Stimulated activated naive CD4-positive, alpha-beta T cell (primary cell): ENCODE measurements around the gene INSL3.

Experiments used
- DNase-seq, 6 experiments: peaks; one replicate each; lab custom pipeline; 2025; lab: John Stamatoyannopoulos, UW

The INSL3 gene

DNA sequence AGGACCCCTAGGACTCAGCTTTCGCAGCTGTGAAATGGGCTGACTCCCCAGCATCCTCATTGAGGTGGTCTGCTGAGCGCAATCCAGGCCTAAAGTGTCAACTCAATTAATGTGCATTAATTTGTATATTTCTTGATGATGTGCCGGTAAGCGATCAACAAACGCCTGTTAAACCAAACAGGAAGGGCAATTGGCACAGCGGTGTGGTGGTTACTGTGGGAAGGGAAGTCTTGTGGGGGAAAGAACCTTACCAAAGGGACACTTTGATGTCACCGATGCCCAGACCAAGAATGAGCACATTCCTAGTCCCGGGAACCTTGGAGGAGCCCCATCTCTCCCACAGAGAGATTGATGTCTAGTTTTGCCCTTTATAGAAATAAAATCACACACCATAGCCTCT lies 24.8 kb upstream of the INSL3 start:
- peak in 5 of 6 experiments; percentile 21 to 55 (median 27) for DNase-seq

DNA sequence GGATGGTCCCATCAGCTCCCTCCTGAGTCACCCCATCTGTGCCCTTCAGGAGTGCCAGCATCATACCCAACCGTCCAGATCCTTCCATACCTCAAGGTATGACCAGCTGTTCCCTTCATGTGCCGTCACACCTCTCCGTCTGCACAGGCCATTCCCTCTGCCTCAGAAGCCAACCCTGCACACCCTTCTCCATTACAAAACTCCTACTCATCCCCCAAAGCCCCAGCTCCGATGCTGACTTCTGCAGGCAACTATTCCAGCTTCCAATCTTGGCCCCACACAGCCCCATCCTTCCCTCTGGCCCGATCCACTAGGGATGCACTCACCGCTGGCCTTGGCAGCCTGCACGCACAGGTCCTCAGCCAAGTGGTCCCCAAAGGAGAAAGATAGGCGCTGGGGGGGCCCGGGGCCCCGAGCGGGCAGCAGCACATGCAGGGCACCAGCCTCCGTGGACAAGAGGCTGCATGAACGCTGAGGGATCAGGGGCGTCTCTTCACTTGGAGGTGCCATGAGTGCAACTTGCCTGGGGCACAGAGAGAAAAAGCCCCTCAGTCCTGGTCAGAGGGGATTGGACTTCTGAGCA lies 22.7 kb upstream of the INSL3 start:
- DNase-seq = no peak

DNA sequence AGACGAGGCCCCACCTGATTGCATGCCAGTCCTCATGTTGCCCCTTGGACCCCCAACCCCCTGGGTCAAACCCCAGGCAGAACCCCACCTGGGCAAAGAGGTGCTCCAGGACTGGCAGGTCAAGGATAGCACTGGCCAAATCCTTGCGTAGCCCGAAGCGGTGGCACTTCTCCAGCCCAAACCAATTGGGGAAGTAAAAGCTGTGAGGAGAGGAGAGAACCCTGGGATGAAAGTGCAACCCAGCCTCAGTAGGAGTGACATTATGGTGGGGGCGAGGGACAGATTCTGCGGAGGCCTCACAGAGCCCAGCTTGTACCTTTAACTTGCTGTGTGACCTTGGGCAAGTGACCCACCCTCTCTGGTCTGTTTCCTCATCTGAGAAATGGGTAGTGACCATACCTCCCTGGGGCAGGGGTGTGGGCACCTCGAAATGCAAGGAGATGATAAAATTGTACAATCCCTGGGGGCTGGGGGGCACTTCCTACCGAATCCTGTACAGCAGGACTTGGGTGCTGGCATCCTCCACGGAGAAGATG lies 22.0 kb upstream of the INSL3 start:
- no peak for DNase-seq

DNA sequence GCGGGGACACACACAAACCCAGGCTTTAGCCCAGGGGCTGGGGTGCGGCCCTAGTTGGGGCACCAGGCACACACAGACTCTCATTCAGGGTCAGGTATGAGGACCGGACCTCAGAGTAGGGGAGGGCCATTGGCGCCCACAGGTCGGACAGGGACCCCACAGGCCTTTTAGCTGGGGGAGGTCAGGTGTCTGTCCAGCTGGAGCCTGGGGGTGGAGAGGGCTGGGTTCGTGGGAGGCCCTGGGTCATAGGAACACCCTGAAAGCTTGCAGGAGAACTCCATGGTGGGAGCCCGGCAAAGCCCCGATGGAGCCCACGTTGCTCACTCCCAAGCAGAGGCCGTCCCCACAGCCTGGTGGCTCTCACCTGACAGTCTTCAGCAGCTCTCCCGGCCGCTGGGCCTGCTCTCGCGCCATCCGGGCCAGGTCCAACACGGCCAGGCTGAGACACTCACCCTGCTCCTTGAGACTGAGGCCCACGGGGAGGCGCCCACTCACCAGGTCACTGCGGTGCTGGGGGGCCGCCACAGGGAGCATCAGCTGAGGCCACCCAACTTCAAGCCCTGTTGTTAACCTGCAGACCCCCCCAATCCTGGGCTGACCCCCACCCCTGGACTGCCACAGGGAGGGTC lies 21.5 kb upstream of the INSL3 start:
- no peak for DNase-seq

DNA sequence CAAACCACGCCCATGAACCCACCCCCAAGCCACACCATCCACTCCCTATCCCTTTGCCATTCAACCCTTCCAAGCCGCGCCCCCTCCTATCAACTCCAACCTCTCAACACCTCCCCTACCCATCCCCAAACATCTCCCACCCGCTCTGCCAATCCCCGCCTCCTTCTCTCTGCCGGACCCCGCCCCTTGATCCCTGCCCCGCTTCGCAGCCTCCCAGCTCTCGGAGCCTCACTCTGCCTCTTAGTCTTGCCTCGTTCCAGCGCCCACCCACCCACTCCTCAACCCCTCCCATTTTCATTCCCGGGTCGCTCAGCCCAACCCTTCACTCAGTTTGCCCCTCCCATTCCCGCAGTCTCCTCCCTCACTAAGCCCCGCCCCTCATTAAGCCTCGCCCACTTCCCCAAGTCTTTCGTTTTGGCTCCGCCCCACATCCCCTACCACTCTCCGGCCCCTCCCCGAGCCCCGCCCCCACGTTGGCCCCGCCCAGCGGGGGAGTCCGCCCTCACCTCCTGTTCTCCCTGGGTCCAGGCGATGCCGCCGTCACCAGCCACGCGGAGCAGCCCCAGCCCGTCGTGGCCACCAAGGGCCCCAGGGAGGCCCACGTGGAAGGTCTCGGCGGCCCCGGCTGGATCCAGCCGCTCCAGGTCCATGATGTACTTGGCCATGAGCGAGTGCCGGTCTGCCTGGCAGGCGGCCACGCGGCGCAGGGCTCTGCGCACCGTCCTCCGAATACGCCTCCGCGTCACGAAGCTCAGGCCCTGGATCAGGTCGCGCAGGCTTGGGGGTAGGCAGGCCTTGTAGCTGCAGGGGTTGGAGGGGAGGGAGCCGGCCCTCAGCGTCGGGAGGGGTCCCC lies 20.7 kb upstream of the INSL3 start:
- peak; percentile 18 to 61 (median 48) for DNase-seq

DNA sequence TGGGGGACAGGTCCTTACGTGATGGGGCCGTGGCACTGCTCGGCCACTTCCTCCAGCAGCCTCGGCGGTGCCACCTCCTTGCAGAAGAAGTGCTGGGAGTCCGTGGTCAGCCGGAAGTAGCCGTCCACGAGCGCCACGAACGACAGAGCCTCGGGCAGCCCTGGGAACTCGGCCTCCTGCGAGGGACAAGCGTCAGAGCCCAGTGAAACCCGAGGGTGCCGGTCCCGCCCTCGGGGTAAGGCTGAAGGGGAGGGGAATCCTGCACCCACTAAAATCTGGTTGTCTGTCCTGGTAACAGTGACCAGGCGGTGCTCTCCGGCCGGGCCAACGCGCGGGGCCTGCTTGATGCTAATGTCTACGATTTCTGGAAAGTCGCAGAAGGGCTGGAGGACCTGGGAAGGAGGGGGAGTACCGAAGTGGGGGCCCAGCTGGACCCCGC lies 20.1 kb upstream of the INSL3 start:
- DNase-seq = no peak

DNA sequence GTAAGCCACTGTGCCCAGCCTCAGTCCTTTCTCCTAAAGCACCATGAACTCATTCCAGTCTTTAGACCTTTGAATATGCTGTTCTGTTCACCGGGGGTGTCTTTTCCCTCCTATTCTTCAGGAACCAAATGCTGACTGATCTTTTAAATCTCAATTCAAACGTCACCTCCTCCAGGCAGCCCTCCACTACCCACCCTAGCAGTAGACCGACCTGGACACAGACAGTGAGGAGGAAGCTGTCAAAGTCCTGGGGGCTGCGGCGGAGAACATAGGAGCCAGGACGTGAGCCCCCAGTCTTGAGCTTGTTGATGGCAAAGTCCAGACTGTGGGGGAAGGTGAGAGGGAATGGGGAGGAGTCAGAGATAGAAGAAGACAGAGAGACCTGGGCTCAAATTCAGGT lies 18.7 kb upstream of the INSL3 start:
- DNase-seq = no peak

DNA sequence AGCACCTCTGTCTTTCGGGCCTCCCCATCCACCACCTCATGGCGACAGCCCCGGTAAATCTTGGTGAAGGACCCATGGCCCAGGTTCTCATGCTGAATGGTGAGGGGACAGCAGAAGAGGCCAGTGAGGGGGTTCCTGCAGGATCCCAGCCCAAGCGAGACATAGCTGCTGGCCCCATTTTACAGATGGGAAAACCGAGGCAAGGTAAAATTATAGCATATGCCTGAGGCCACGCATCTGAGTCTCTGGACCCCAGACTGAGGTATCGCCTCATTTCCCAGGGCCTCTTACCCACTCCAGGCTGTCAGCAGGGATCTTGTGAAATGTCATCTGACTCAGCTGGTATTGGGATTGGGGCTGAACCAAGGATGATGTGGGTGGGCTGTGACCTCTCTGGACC lies 16.7 kb upstream of the INSL3 start:
- DNase-seq = no peak

DNA sequence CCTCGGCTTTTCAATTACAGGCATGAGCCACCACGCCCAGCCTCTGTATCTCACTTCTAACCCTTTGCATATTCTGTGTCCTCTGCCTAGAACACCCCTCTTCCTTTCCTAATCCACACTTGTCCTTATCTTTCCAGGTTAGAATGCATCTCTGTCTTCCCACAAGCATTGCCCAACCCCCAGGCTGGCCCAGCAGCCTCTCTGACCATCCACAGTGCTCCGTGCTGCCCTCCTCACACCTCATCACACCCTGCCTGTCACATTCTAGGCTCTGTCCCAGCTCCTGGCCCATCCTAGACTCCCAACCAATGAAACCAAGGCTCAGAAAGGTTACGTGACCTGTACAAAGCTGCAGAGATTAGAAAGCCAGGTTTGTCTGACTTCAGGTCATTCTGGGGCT lies 15.2 kb upstream of the INSL3 start:
- no peak for DNase-seq

DNA sequence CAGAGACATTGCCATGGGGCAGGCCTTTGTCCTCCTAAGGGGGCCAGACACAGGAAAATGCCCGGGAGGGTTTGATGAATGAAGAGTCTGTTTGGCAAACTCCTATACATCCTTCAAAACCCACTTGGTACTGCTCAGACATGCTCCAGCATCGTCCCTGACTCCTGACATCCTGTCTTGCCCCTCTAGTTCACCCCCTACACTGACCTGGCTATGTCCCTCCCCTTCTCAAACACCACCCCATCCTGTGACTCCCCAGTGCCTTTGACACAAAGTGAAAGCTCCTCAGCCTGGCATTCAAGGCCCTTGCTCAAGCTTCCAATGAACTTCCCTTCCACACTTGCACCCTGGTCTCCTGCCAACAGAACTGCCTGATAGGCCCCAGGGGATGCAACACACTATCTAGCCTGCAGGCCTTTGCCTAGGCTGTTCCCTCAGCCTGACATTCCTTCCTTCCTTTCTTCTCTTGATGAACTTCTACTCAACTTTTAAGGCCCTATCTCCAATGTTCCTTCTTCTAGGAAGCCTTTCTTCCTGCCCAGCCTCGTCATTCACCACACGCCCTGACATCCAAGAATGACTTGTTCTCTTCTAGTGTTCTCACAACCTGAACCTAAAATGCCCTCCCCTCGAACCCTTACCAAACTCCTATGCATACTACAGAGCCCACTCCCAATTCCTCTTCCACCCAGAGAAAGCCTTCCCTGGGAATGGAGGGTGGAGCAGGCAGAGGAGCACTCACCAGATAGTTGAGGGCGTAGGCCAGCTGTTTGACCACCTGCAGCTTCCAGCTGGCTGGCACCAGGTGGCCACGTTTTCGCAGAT lies 14.1 kb upstream of the INSL3 start:
- no peak for DNase-seq

DNA sequence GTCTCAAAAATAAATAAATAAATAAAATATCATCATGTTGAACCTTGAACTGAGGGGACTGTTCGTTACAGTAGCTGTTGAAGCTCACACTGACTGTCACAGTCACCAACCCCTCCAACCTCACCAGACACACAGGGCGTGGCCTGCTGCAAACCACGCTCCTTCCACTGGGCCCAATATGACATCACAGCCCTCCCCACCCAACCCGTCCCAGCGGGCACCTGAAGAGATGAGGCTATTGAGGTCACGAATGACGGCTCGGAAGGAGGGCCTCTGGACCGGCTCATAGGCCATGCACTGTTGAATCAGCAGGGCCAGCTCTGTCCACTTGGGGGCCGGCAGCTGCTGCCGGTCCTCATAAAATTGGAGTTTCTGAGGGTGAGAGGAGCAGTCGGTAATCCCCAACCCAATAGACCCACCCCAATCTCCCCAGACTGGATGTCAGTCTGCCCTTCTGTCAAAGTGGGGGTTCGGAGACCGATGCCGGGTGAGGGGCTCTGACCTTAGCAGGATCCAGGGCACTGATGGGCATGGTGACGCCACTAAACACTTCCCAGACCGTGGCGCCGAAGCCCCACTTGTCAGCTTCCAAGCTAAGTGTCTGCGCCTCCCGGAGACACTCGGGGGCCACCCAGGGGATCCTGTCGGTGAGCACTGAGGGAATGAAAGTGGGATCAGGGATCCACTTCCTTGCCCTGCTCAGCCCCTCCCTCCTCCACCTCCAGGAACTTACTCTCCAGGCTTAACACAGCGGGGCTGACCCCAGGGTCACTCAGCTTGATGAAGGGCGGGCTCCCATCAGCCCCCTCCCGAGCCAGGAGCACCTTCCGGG lies 13.2 kb upstream of the INSL3 start:
- no peak for DNase-seq

DNA sequence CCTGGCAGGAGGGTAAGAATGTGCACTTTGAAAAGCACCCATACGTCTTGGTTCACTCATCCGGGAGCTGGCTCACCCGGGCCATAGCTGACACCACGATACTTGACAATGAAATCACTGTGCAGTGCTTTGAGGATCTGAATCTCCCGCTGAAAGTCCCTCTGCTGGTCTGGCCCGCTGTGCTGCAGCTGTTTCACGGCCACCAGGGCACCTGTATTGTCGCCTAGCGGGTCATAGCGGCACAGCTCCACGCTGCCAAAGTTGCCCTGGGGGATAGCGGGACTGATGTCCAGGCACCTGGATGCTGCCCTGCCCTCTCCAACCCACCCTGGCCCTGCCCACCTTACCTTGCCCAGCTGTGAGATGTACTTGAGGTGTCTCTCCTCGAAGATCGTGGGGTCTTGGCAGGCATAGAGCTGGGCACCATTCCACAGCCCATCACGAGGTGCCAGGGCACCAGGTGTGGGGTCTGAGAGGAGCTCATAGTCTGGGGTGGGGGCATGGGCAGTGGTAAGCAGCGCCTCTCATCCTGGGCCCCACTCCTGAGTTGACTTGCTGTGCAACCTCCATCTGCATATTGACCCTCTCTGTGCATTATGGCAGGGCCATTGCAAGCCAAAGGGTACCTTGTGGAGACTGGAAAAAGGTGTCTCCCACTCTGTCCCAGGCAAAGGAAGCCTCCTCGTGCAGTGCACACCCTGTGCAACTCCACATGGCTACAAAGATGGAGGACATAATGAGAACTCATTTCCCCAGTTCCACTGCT lies 11.3 kb upstream of the INSL3 start:
- DNase-seq = no peak

DNA sequence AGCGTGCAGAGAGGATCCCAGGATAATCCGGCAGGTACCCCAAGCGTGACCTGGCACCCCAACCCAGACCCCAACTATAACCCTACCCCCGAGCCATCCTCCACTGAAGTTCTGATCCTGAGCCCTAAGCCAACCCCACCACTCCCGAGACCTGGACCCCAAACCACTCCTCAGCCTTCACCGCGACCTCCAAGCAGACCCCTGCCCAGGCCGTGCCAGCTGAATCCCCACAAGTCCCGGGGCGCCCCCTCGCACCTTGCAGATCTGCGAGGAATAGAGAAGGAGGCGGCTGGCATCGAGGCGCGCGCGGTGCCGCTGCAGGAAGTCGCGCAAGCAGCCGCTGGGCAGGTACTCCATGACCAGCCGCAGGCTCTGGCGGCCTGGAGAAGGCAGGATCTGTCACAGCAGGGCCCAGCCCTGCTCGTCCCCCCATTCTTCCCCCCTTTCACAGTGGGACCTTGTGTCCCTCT lies 10.1 kb upstream of the INSL3 start:
- no peak for DNase-seq

DNA sequence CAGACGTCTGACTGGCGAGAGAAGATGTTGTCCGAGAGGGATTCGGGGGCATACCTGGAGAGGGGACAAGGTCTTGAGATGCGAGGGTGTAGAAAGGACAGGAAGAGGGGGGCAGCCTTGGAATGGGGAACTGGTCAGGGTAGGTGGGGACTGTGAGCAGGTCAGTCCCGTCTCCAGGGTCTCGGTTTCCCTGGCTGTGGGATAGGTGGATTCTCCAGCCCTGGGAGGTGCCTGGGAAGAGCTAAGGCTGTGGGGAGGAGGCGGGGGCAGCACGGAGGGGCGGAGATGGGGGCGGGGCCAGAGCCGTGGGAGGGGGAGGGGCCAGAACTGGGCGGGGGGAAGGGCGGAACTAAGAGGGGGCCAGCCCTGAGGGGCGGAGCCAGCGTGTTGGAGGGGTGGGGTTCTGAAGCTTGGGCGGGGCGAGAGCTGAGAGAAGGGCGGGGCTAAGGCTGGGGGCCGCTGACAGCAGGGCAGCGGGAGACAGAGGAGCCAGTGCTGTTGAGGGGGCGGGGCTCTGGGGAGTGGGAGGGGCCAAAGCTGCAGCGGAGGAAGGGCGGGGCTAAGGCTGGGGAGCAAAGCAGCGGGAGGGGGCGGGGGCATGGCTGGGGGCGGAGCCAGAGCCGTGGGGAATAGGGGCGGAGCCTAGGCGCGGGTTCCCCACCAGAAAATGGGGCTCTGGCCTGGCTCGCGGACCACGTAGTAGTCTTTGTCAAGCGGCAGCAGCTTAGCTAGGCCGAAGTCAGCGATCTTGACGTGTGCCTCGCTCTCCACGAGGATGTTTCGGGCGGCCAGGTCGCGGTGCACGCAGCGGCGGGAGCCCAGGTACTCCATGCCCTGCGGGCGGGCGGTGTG lies 9.5 kb upstream of the INSL3 start:
- peak; percentile 17 to 70 (median 40) for DNase-seq

DNA sequence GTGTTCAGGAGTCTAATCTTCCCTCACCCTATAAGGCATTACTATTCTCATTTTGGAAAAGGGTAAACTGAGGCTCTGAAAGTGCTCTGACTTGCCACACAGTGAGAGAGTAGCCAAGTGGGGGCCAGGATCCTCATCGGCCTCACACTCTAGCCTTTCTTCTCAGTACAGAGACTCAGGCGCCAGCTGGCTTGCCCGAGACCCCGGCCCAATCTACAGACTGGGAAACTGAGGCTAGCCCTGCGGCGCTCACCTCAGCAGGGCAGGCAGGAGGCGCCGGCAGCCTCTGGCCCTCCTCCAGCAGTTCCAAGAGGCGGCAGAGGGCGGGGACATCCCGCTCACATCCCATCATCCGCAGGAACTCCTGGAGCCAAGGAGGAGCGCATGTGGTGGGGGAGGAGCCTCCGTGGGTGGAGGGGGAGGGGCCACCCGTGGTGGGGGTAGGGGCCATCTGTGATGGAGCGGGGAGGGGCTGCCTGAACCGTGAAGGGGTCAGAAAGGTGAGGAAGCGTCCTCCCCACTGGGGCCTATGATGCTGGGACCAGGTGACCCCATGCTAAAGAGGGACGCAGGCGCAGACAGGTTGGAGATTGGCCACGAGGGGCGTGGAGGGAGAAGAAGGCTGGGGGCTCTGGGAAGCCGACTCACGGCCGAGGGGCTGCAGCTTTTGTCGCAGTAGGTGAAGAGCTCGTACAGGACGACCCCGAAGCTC lies 8.7 kb upstream of the INSL3 start:
- no peak for DNase-seq

DNA sequence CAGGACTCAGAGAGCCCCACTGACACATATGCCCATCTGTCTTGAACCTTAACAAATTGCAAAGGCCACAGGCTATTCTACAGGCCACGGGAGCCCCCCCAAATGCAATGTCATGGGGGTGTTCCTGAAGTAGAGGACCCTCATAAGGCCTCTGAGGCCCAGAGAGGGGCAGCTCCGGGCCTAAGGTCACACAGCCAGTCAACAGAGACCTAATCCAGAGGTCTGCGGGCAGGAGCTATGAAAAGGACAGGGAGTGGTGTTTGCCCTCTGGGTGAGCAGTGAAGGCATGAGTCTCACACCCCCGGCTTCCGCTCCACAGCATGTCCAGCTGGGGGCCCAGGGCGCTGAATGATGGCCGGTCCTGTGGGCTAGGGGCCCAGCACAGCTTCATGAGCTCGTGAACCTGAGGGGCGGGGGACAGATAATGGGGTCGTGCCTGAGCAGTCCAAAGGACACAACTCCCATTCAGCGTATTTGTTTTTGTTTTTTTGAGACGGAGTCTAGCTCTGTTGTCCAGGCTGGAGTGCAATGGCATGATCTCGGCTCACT lies 5.3 kb upstream of the INSL3 start:
- no peak for DNase-seq

DNA sequence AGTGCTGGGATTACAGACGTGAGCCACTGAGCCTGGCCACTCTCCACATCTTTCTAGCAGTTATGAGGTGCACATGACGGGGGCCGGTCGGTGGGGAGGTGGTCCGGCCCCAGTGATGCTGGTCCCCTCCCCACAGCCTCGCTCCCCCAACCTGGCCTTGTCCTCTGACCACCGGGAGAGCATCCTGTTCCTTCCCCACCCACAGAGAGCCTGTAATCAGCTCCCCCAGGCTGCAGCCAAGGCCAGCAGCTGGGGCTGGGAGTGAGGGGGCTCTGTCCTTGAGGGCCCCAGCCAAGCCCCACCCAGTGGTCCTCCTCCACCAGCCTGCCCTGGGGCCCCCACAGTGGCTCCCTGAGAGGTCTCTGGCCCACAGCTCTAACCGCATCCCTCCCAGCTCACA lies 3.0 kb upstream of the INSL3 start:
- DNase-seq = no peak

DNA sequence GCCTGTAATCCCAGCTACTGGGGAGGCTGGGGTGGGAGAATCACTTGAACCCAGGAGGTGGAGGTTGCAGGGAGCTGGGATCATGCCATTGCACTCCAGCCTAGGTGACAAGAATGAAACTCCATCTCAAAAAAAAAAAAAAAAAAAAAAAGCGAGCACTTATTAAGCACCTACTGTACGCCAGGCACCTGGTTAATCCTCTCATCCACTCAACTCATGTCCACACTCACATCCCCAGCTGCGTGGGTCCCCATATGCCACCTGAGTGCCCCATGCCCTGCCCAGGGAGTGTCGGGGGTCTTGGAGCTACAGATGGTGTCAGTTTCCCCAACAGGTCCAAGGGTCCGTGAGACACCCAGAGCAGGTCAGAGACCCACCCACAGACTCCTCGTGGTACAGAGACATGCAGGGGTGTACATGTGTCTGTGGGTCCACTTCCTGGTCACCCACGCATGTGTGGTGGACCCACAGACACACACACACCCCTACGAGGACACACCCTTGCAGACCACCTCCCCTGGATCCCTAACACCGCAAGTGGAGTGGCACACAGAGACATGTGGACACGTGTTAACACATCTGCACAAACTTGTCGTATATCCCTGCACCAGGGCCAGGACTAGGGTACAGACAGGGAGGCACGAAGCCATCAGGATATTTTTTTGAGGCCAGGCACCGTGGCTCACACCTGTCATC lies 3.5 kb downstream of the INSL3 start:
- no peak for DNase-seq
